A549 (cell line): Measurements from ENCODE around the gene PDS5A. TPM values are rescaled to one million over a fixed set of nuclear protein-coding genes. Genes with fewer than 3 reads are reported as not detected.

Source experiments
- ATAC-seq, 2 experiments: fragments of 200-7000 bp in 1 of 2; fragments of >200 bp in 1 of 2; cut with Nextera tagmentation in 1 of 2; cut with Tn5 transposase in 1 of 2; 3 replicates each; pipeline versions ENCODE4 v1.8.0 to v1.9.1; 2018 to 2020; ENCODE audit warnings: mild to moderate bottlenecking in 1 of 2, moderate library complexity in 1 of 2
- CTCF ChIA-PET: fragments of 300-600 bp; sonication (Branson Sonifier 250); formaldehyde crosslinking; extraction: SDS; loops from one replicate; lab custom pipeline; 2021; ENCODE audit warnings: antibody characterized with exemption, inconsistent platforms; lab: Yijun Ruan, JAX
- POLR2A ChIA-PET: fragments of 350-600 bp; formaldehyde crosslinking; extraction: SDS; loops from one replicate; lab custom pipeline; 2021; ENCODE audit warnings: antibody characterized with exemption, inconsistent platforms; lab: Yijun Ruan, JAX
- DNase-seq, 2 experiments: peaks; one replicate each; pipeline versions ENCODE4 v3.0.0 to v3.0.0-alpha.2; 2011 to 2016; ENCODE audit warnings: low read depth in 1 of 2, low spot score in 1 of 2
- FAIRE-seq: peaks from 2 replicates; lab custom pipeline; 2011; peaks lifted over from hg19 to GRCh38; lab: Jason Lieb, UNC
- H3K27ac ChIP-seq, 2 experiments: fragments of >200 bp; sonication (Bioruptor Twin); formaldehyde crosslinking; 3 replicates each; pipeline ENCODE4 v1.5.1; 2016 to 2017
- H3K4me1 ChIP-seq: fragments of >200 bp; sonication (Bioruptor Twin); formaldehyde crosslinking; 3 replicates; pipeline ENCODE4 v1.6.1; 2016
- H3K4me2 ChIP-seq: fragments of >200 bp; sonication (Bioruptor Twin); formaldehyde crosslinking; 3 replicates; pipeline ENCODE4 v1.6.1; 2016
- H3K4me3 ChIP-seq: fragments of >200 bp; sonication (Bioruptor Twin); formaldehyde crosslinking; 3 replicates; pipeline ENCODE4 v1.5.1; 2016
- H3K9me3 ChIP-seq: fragments of >200 bp; sonication (Bioruptor Twin); formaldehyde crosslinking; 3 replicates; pipeline ENCODE4 v1.6.1; 2016
- ATOH8 ChIP-seq: fragments of 250-450 bp; sonication (Bioruptor Pico); IDR thresholded peaks from 2 replicates; pipeline ENCODE4 v1.5.0; 2020; ENCODE audit warnings: low read depth, mild to moderate bottlenecking, moderate library complexity
- BHLHE40 ChIP-seq: IDR thresholded peaks from 2 replicates; pipeline ENCODE4 v1.6.1; 2012; ENCODE audit warnings: low read depth, low read length, inconsistent platforms
- CBX2 ChIP-seq: fragments of 200-600 bp; sonication (generic); IDR thresholded peaks from 2 replicates; pipeline ENCODE4 v1.6.1; 2016; ENCODE audit warnings: low read depth, mild to moderate bottlenecking, borderline replicate concordance
- CBX8 ChIP-seq: fragments of 200-600 bp; sonication (generic); IDR thresholded peaks from 2 replicates; pipeline ENCODE4 v1.6.1; 2016
- CHD2 ChIP-seq: fragments of 150-350 bp; IDR thresholded peaks from 2 replicates; pipeline ENCODE4 v1.6.1; 2014; ENCODE audit warnings: low read length; ENCODE audit not compliant: partially characterized antibody
- CHD4 ChIP-seq: fragments of 200-600 bp; sonication (generic); IDR thresholded peaks from 2 replicates; pipeline ENCODE4 v1.6.1; 2016; ENCODE audit warnings: antibody characterized with exemption, mild to moderate bottlenecking, borderline replicate concordance
- EHF ChIP-seq: fragments of 250-450 bp; sonication (Bioruptor Pico); IDR thresholded peaks from 2 replicates; pipeline ENCODE4 v1.5.0; 2020; ENCODE audit warnings: mild to moderate bottlenecking
- HES2 ChIP-seq: fragments of >200 bp; sonication (Bioruptor Twin); formaldehyde crosslinking; IDR thresholded peaks from 2 replicates; pipeline ENCODE4 v1.6.1; 2016
- HOXB5 ChIP-seq: fragments of 250-450 bp; sonication (Bioruptor Pico); IDR thresholded peaks from 2 replicates; pipeline ENCODE4 v1.5.0; 2020; ENCODE audit warnings: mild to moderate bottlenecking, moderate library complexity
- KDM1A ChIP-seq: fragments of 200-600 bp; sonication (generic); IDR thresholded peaks from 2 replicates; pipeline ENCODE4 v1.6.1; 2016; ENCODE audit warnings: low read depth, mild to moderate bottlenecking
- KDM5A ChIP-seq: fragments of 200-600 bp; sonication (generic); IDR thresholded peaks from 2 replicates; pipeline ENCODE4 v1.6.1; 2016; ENCODE audit warnings: antibody characterized with exemption, mild to moderate bottlenecking
- MAZ ChIP-seq: fragments of 150-350 bp; IDR thresholded peaks from 2 replicates; pipeline ENCODE4 v1.6.1; 2014; ENCODE audit warnings: antibody characterized with exemption, low read depth, low read length, borderline replicate concordance
- NFE2L2 ChIP-seq: fragments of 150-350 bp; conservative IDR thresholded peaks from 2 replicates; pipeline ENCODE4 v1.6.1; 2014; ENCODE audit warnings: low read length
- NPAS2 ChIP-seq: fragments of 250-450 bp; sonication (Bioruptor Pico); IDR thresholded peaks from 2 replicates; pipeline ENCODE4 v1.8.0; 2022; ENCODE audit warnings: mild to moderate bottlenecking, moderate library complexity, borderline replicate concordance
- POLR2AphosphoS2 ChIP-seq: conservative IDR thresholded peaks from 2 replicates; pipeline ENCODE4 v1.6.1; 2012; ENCODE audit warnings: low read length, improper control_type of control experiment, inconsistent platforms
- REST ChIP-seq: fragments of 200-600 bp; sonication (generic); IDR thresholded peaks from 2 replicates; pipeline ENCODE4 v1.6.1; 2016; ENCODE audit warnings: antibody characterized with exemption, mild to moderate bottlenecking, moderate library complexity
- SMC3 ChIP-seq: fragments of >200 bp; sonication (Bioruptor Twin); formaldehyde crosslinking; IDR thresholded peaks from 3 replicates; pipeline ENCODE4 v1.6.1; 2018; ENCODE audit warnings: inconsistent platforms
- TFCP2L1 ChIP-seq: fragments of 250-450 bp; sonication (Bioruptor Pico); IDR thresholded peaks from 2 replicates; pipeline ENCODE4 v1.5.0; 2021; ENCODE audit warnings: mild to moderate bottlenecking
- TP53 ChIP-seq: fragments of 250-450 bp; sonication (Bioruptor Pico); IDR thresholded peaks from 2 replicates; pipeline ENCODE4 v1.5.0; 2021; ENCODE audit warnings: mild to moderate bottlenecking, moderate library complexity
- ZFP36 ChIP-seq: fragments of 450-650 bp; IDR thresholded peaks from 2 replicates; pipeline ENCODE4 v1.6.1; 2014; ENCODE audit warnings: borderline replicate concordance; ENCODE audit not compliant: partially characterized antibody
- WGBS: methylation state at CpG from one replicate; pipeline ENCODE4 v1.1.6; 2017; ENCODE audit errors: missing lambda C conversion rate; 5-methylcytosine and 5-hydroxymethylcytosine counted together
- polyA plus RNA-seq, 4 experiments: library from polyadenylated mRNA; depleted of rRNA in 3 of 4; stranded (reverse); fragments of >200 nt; fragmentation: RNase III in 1 of 4; extraction: RNeasy Plus Mini Kit Qiagen cat#74134 plus additional on column Dnase treatment in 1 of 4; gene quantifications; 2 replicates in 3 of 4; 3 replicates in 1 of 4; pipeline ENCODE4 v1.2.3, GENCODE V29; 2011 to 2017

Gene PDS5A
- polyA plus RNA-seq, 2 of the 4 experiments (the other 2 are of a cell fraction): 33.0 to 87.5 TPM

- Histone ChIP-seq H3K9me3 (no peaks in the 10 kb centered on the region), H3K4me3 (no peak overlapping the region), H3K4me2 (no peak overlapping the region), H3K4me1 (no peaks in the 10 kb centered on the region), H3K27ac (no peak overlapping the region)
- TF ChIP-seq CHD2: no peak
- no peak for TF ChIP-seq EHF
- no peak for TF ChIP-seq HOXB5 (CRISPR knock-in tag)
- TF ChIP-seq NPAS2 (CRISPR knock-in tag): no peak
- no peak for TF ChIP-seq POLR2AphosphoS2
- TF ChIP-seq ATOH8 (CRISPR knock-in tag): no peak
- TF ChIP-seq MAZ: no peak
- no peak for TF ChIP-seq CBX2
- no peak for TF ChIP-seq REST
- no peak for TF ChIP-seq KDM1A
- no peak for TF ChIP-seq SMC3
- TF ChIP-seq TP53: no peak
- TF ChIP-seq KDM5A: no peak
- ATAC-seq (no peak), DNase-seq (no peak), FAIRE-seq (no peak)
- ChIA-PET POLR2A (no interaction called here), CTCF (interaction anchor here (0.6 kb wide), 1 partner anchor 214 kb away, joined by 3 read pairs; no protein-coding TSS in a partner anchor)
- WGBS: 79% methylated on average over 2 of the region's 2 CpGs
Measured at GRCh38 chr4:39873823-39874222, 103.9 kb downstream of the PDS5A start.

GRCh38 chr4:39865280-39865679 is 112.4 kb downstream of the PDS5A start:
- WGBS: 100% methylated on average over 3 of the region's 3 CpGs
- DNase-seq (no peak), ATAC-seq (no peak), FAIRE-seq (no peak)
- no peak overlapping the region for H3K4me3 ChIP-seq
- H3K9me3 ChIP-seq: no peaks in the 10 kb centered on the region
- no peak overlapping the region for H3K27ac ChIP-seq
- TF ChIP-seq ZFP36: no peak
- TF ChIP-seq BHLHE40: no peak
- TF ChIP-seq SMC3: no peak
- no peak for TF ChIP-seq HES2
- TF ChIP-seq KDM5A: no peak
- no peak for TF ChIP-seq CBX8
- TF ChIP-seq CHD4: no peak
- no peak for TF ChIP-seq TFCP2L1 (CRISPR knock-in tag)
- TF ChIP-seq ATOH8 (CRISPR knock-in tag): no peak
- no peak for TF ChIP-seq NFE2L2
- TF ChIP-seq KDM1A: no peak
- CTCF ChIA-PET: interaction anchor here (1.1 to 1.4 kb wide), 2 partner anchors 11 to 13 kb away, joined by 4 read pairs; no protein-coding TSS in a partner anchor
- POLR2A ChIA-PET: no interaction called here
- no peaks in the 10 kb centered on the region for H3K4me1 ChIP-seq
- no peak overlapping the region for H3K4me2 ChIP-seq
